C4-2B (cell line): ENCODE measurements around the gene CLMN.

Experiments used
- ZFX ChIP-seq: fragments of 450-650 bp; IDR thresholded peaks from 2 replicates; pipeline ENCODE4 v1.6.1; 2017
- TF ChIP-seq, protein P1 (sequence below): fragments of 450-650 bp; conservative IDR thresholded peaks from 2 replicates; pipeline ENCODE4 v1.5.1; 2017; ENCODE audit warnings: mild to moderate bottlenecking

DNA sequence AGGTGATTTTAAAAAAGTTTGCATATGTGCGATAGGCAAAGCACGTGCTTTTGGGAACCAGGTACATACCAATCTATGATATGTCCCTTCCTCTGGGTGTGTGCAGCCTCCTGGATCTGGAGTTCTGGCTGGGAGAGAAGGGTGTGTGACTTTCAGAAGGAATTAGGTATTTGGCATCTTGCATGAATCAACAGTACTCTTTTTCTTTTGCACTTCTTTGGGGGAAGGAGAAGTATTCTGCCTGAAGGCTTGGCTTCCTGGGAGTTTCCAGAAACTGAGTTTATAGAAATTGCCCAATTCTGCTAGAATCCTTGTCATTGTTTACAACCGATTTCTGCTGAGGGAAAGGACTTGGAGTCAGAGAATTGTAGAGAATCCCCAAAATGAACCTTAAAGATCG lies 2.9 kb upstream of the CLMN start:
- TF ChIP-seq, protein P1, sequence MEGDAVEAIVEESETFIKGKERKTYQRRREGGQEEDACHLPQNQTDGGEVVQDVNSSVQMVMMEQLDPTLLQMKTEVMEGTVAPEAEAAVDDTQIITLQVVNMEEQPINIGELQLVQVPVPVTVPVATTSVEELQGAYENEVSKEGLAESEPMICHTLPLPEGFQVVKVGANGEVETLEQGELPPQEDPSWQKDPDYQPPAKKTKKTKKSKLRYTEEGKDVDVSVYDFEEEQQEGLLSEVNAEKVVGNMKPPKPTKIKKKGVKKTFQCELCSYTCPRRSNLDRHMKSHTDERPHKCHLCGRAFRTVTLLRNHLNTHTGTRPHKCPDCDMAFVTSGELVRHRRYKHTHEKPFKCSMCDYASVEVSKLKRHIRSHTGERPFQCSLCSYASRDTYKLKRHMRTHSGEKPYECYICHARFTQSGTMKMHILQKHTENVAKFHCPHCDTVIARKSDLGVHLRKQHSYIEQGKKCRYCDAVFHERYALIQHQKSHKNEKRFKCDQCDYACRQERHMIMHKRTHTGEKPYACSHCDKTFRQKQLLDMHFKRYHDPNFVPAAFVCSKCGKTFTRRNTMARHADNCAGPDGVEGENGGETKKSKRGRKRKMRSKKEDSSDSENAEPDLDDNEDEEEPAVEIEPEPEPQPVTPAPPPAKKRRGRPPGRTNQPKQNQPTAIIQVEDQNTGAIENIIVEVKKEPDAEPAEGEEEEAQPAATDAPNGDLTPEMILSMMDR: no peak
- TF ChIP-seq ZFX: no peak
